ENCODE measurements around the gene SERTAD1. TPM values are rescaled to one million over a fixed set of nuclear protein-coding genes. Genes with fewer than 3 reads are reported as not detected.

Gene SERTAD1
- polyA plus RNA-seq, 1 of the 3 experiments (the other 2 are of a cell fraction) = 10.4 TPM

DNA sequence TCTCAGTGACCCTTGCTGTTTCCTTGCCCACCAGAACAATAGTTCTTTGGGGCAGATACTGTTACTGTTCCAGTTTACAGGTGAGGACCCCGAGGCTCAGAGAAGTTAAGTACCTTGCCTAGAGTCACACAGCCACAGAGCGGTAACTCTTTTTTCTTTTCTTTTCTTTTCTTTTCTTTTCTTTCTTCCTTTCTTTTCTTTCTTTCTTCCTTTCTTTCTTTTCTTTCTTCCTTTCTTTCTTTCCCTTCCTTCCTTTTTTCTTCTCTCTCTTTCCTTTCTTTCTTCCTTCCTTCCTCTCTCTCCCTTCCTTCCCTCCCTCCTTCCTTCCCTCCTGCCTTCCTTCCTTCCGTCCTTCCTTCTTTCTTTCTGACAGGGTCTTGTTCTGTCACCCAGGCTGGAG lies 7.8 kb downstream of the SERTAD1 start:
- WGBS (ENCODE audit: low lambda C conversion rate) = 80% methylated on average over 3 of the region's 3 CpGs
- POLR2A ChIA-PET = no interaction called here
- peaks cover 26% of the 10 kb centered on the region for H3F3A ChIP-seq (replicated peaks; ENCODE audit: insufficient read depth)
- no peak overlapping the region for H3K4me2 ChIP-seq
- H3K9me3 ChIP-seq = no peaks in the 10 kb centered on the region
- DNase-seq = no peak
- H3K36me3 ChIP-seq (replicated peaks in 1 of 2; ENCODE audit: control insufficient read depth in 1 of 2, insufficient read depth in 2 of 2, low read length in 1 of 2) = peaks cover 7 to 11% of the 10 kb centered on the region in 2 experiments
- H2AFZ ChIP-seq (ENCODE audit: low read depth) = no peak overlapping the region
- H3K4me1 ChIP-seq (ENCODE audit: control insufficient read depth in 1 of 2, insufficient read depth in 2 of 2, low read depth in 1 of 2, low read length in 1 of 2) = peaks cover 6 to 10% of the 10 kb centered on the region in 2 experiments; a peak in 3 of 4 replicates
- no peak overlapping the region for H3K27ac ChIP-seq (ENCODE audit: low read depth in 2 of 2, low read length in 1 of 2)
- peaks cover 16% of the 10 kb centered on the region for H3K79me2 ChIP-seq (ENCODE audit: insufficient read depth)
- CTCF ChIA-PET = interaction anchor here (0.6 to 1.4 kb wide), 2 partner anchors 27 to 279 kb away, joined by 3 to 4 read pairs; no protein-coding TSS in a partner anchor
- no peaks in the 10 kb centered on the region for H3K9me2 ChIP-seq
- TF ChIP-seq RAD21 (IDR thresholded peaks at IDR 0.05; ENCODE audit: low read length) (no peak), RXRA (IDR thresholded peaks at IDR 0.05; ENCODE audit: borderline replicate concordance, low read depth) (no peak), MEF2A (IDR thresholded peaks at IDR 0.05; ENCODE audit: borderline replicate concordance, low read depth) (no peak), MXI1 (IDR thresholded peaks at IDR 0.05; ENCODE audit: low read depth, low read length) (no peak), RCOR1 (IDR thresholded peaks at IDR 0.05; ENCODE audit: low read length) (no peak), EZH2phosphoT487 (IDR thresholded peaks at IDR 0.05; ENCODE audit: borderline replicate concordance, low read depth) (no peak)
- TF ChIP-seq, protein P1, sequence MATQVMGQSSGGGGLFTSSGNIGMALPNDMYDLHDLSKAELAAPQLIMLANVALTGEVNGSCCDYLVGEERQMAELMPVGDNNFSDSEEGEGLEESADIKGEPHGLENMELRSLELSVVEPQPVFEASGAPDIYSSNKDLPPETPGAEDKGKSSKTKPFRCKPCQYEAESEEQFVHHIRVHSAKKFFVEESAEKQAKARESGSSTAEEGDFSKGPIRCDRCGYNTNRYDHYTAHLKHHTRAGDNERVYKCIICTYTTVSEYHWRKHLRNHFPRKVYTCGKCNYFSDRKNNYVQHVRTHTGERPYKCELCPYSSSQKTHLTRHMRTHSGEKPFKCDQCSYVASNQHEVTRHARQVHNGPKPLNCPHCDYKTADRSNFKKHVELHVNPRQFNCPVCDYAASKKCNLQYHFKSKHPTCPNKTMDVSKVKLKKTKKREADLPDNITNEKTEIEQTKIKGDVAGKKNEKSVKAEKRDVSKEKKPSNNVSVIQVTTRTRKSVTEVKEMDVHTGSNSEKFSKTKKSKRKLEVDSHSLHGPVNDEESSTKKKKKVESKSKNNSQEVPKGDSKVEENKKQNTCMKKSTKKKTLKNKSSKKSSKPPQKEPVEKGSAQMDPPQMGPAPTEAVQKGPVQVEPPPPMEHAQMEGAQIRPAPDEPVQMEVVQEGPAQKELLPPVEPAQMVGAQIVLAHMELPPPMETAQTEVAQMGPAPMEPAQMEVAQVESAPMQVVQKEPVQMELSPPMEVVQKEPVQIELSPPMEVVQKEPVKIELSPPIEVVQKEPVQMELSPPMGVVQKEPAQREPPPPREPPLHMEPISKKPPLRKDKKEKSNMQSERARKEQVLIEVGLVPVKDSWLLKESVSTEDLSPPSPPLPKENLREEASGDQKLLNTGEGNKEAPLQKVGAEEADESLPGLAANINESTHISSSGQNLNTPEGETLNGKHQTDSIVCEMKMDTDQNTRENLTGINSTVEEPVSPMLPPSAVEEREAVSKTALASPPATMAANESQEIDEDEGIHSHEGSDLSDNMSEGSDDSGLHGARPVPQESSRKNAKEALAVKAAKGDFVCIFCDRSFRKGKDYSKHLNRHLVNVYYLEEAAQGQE (IDR thresholded peaks at IDR 0.05; ENCODE audit: low read depth, low read length) = no peak
- TF ChIP-seq, protein P2, sequence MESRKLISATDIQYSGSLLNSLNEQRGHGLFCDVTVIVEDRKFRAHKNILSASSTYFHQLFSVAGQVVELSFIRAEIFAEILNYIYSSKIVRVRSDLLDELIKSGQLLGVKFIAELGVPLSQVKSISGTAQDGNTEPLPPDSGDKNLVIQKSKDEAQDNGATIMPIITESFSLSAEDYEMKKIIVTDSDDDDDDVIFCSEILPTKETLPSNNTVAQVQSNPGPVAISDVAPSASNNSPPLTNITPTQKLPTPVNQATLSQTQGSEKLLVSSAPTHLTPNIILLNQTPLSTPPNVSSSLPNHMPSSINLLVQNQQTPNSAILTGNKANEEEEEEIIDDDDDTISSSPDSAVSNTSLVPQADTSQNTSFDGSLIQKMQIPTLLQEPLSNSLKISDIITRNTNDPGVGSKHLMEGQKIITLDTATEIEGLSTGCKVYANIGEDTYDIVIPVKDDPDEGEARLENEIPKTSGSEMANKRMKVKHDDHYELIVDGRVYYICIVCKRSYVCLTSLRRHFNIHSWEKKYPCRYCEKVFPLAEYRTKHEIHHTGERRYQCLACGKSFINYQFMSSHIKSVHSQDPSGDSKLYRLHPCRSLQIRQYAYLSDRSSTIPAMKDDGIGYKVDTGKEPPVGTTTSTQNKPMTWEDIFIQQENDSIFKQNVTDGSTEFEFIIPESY (IDR thresholded peaks at IDR 0.05; ENCODE audit: borderline replicate concordance, low read depth) = no peak
- no peak overlapping the region for H3K9ac ChIP-seq
- H4K20me1 ChIP-seq (ENCODE audit: insufficient read depth) = no peaks in the 10 kb centered on the region
- no peaks in the 10 kb centered on the region for H3K27me3 ChIP-seq (ENCODE audit: insufficient read depth)
- no peak overlapping the region for H3K4me3 ChIP-seq (ENCODE audit: low read depth in 2 of 2, low read length in 1 of 2)

DNA sequence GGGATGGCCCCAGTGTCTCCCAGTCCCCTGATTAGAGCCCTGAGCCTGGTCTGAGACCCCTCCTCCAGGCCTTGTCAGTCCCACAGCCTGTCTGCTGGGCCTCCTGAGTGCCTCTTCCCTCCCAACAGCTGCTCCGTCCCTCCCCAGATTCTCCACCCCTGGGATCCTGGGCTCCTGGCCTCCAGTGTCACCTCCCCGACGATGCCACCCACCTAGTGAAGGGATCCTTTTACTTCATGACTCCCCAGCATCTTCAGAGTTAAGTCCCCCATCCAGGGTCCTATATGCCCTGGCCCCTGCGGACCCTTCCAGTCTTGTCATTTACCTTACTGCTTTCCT lies 8.2 kb downstream of the SERTAD1 start:
- Histone ChIP-seq H3K4me3 (ENCODE audit: low read depth in 2 of 2, low read length in 1 of 2) (no peak overlapping the region), H4K20me1 (ENCODE audit: insufficient read depth) (no peaks in the 10 kb centered on the region), H3K9me2 (no peaks in the 10 kb centered on the region), H3K9me3 (no peaks in the 10 kb centered on the region), H3K4me2 (no peak overlapping the region), H3K27me3 (ENCODE audit: insufficient read depth) (no peaks in the 10 kb centered on the region), H3K27ac (ENCODE audit: low read depth in 2 of 2, low read length in 1 of 2) (no peak overlapping the region), H3F3A (replicated peaks; ENCODE audit: insufficient read depth) (peaks cover 26% of the 10 kb centered on the region), H3K9ac (no peak overlapping the region), H2AFZ (ENCODE audit: low read depth) (no peak overlapping the region), H3K79me2 (ENCODE audit: insufficient read depth) (peaks cover 12% of the 10 kb centered on the region), H3K36me3 (replicated peaks in 1 of 2; ENCODE audit: control insufficient read depth in 1 of 2, insufficient read depth in 2 of 2, low read length in 1 of 2) (peaks cover 4 to 7% of the 10 kb centered on the region in 2 experiments), H3K4me1 (ENCODE audit: control insufficient read depth in 1 of 2, insufficient read depth in 2 of 2, low read depth in 1 of 2, low read length in 1 of 2) (peaks cover 5 to 6% of the 10 kb centered on the region in 2 experiments; a peak in 3 of 4 replicates)
- CTCF ChIA-PET = interaction anchor here (0.6 to 1.4 kb wide), 3 partner anchors 27 to 278 kb away, joined by 3 to 4 read pairs (median 3); no protein-coding TSS in a partner anchor
- DNase-seq = no peak
- WGBS (ENCODE audit: low lambda C conversion rate) = 88% methylated on average over 4 of the region's 4 CpGs
- POLR2A ChIA-PET = no interaction called here
- TF ChIP-seq, protein P1 (IDR thresholded peaks at IDR 0.05; ENCODE audit: low read depth, low read length) = no peak
- TF ChIP-seq ELF1 (IDR thresholded peaks at IDR 0.05) (no peak), MXI1 (IDR thresholded peaks at IDR 0.05; ENCODE audit: low read depth, low read length) (no peak), MEF2A (IDR thresholded peaks at IDR 0.05; ENCODE audit: borderline replicate concordance, low read depth) (no peak), GABPA (IDR thresholded peaks at IDR 0.05; ENCODE audit: low read depth) (no peak), RFX5 (IDR thresholded peaks at IDR 0.05; ENCODE audit: low read length) (no peak), EP300 (IDR thresholded peaks at IDR 0.05; ENCODE audit: borderline replicate concordance in 1 of 2, low read depth in 1 of 2, low read length in 1 of 2) (no peak), RCOR1 (IDR thresholded peaks at IDR 0.05; ENCODE audit: low read length) (no peak), RXRA (IDR thresholded peaks at IDR 0.05; ENCODE audit: borderline replicate concordance, low read depth) (no peak), SMC3 (IDR thresholded peaks at IDR 0.05; ENCODE audit: low read depth, low read length) (no peak)
- TF ChIP-seq, protein P3, sequence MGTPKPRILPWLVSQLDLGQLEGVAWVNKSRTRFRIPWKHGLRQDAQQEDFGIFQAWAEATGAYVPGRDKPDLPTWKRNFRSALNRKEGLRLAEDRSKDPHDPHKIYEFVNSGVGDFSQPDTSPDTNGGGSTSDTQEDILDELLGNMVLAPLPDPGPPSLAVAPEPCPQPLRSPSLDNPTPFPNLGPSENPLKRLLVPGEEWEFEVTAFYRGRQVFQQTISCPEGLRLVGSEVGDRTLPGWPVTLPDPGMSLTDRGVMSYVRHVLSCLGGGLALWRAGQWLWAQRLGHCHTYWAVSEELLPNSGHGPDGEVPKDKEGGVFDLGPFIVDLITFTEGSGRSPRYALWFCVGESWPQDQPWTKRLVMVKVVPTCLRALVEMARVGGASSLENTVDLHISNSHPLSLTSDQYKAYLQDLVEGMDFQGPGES (IDR thresholded peaks at IDR 0.05; ENCODE audit: low read depth, low read length) = no peak
